GM12875 (cell line): ENCODE data around the gene MRPL23.

ENCODE experiments used
- H3K4me3 ChIP-seq: one replicate; pipeline ENCODE4 v1.5.1; 2011; ENCODE audit warnings: low read depth, low read length, control low read depth
- CTCF ChIP-seq: IDR thresholded peaks from 2 replicates; pipeline ENCODE4 v1.5.1; 2011; ENCODE audit warnings: low read depth, mild to moderate bottlenecking, control low read depth, inconsistent platforms, low read length, moderate library complexity, borderline replicate concordance; ENCODE audit not compliant: insufficient read depth

Gene MRPL23

GRCh38 chr11:1923201-1923956, 23.8 kb upstream of the MRPL23 start:
- no peak for TF ChIP-seq CTCF

GRCh38 chr11:1924181-1924580, 23.0 kb upstream of the MRPL23 start:
- no peak for TF ChIP-seq CTCF
- no peak overlapping the region for H3K4me3 ChIP-seq

More at GRCh38 chr11:1923201-1923956, 23.8 kb upstream of the MRPL23 start:
- H3K4me3 ChIP-seq: no peak overlapping the region

GRCh38 chr11:1924646-1925372, 22.3 kb upstream of the MRPL23 start:
- no peak overlapping the region for H3K4me3 ChIP-seq
- TF ChIP-seq CTCF: no peak

- TF ChIP-seq CTCF: no peak
- H3K4me3 ChIP-seq: no peak overlapping the region
Observed at GRCh38 chr11:1925373-1926155, 21.6 kb upstream of the MRPL23 start.

- H3K4me3 ChIP-seq: no peak overlapping the region
- no peak for TF ChIP-seq CTCF
Observed at GRCh38 chr11:1926156-1927025, 20.7 kb upstream of the MRPL23 start.

GRCh38 chr11:1927026-1927847, 19.9 kb upstream of the MRPL23 start:
- no peak overlapping the region for H3K4me3 ChIP-seq
- TF ChIP-seq CTCF: no peak
